ENCODE measurements around the gene CLIC4.

Gene CLIC4

GRCh38 chr1:24745711-24746413, 615 bp downstream of the CLIC4 start:
- POLR2A ChIA-PET, result interaction anchor here (0.5 to 1.4 kb wide), 3 partner anchors 8 to 80 kb away, joined by 3 read pairs; no protein-coding TSS in a partner anchor
- Histone ChIP-seq H3K9me3 (ENCODE audit: control extremely low read depth in 1 of 5, control insufficient read depth in 4 of 5, insufficient read depth in 2 of 5, low read depth in 1 of 5, low read length in 4 of 5) (no peaks in the 10 kb centered on the region), H3K4me1 (ENCODE audit: control extremely low read depth in 1 of 4, control insufficient read depth in 4 of 4, insufficient read depth in 4 of 4, low read length in 3 of 4) (peaks cover 10 to 50% (median 26%) of the 10 kb centered on the region in 4 experiments), H3K27ac (ENCODE audit: insufficient read depth in 1 of 2, low read depth in 1 of 2, low read length in 2 of 2, poor library complexity in 1 of 2, severe bottlenecking in 2 of 2) (peak overlapping the region; percentile 34 to 86), H3K36me3 (ENCODE audit: control insufficient read depth in 4 of 4, insufficient read depth in 4 of 4, low read length in 3 of 4) (no peaks in the 10 kb centered on the region), H3K27me3 (replicated peaks in 2 of 5; ENCODE audit: control insufficient read depth in 4 of 5, insufficient read depth in 5 of 5, low read length in 4 of 5) (no peaks in the 10 kb centered on the region), H3K4me3 (ENCODE audit: control insufficient read depth in 1 of 7, extremely low read depth in 1 of 7, insufficient read depth in 4 of 7, low read depth in 2 of 7, low read length in 6 of 7) (peak overlapping the region; percentile 77 to 96 (median 90))
- WGBS (ENCODE audit: insufficient coverage), result under 1% methylated on average over 46 of the region's 70 CpGs
- CTCF ChIA-PET, result interaction anchor here (0.6 to 1.7 kb wide), 9 partner anchors 15 to 85 kb away, joined by 3 to 10 read pairs (median 3); no protein-coding TSS in a partner anchor
- peak; percentile 31 to 61 (median 52) for DNase-seq

DNA sequence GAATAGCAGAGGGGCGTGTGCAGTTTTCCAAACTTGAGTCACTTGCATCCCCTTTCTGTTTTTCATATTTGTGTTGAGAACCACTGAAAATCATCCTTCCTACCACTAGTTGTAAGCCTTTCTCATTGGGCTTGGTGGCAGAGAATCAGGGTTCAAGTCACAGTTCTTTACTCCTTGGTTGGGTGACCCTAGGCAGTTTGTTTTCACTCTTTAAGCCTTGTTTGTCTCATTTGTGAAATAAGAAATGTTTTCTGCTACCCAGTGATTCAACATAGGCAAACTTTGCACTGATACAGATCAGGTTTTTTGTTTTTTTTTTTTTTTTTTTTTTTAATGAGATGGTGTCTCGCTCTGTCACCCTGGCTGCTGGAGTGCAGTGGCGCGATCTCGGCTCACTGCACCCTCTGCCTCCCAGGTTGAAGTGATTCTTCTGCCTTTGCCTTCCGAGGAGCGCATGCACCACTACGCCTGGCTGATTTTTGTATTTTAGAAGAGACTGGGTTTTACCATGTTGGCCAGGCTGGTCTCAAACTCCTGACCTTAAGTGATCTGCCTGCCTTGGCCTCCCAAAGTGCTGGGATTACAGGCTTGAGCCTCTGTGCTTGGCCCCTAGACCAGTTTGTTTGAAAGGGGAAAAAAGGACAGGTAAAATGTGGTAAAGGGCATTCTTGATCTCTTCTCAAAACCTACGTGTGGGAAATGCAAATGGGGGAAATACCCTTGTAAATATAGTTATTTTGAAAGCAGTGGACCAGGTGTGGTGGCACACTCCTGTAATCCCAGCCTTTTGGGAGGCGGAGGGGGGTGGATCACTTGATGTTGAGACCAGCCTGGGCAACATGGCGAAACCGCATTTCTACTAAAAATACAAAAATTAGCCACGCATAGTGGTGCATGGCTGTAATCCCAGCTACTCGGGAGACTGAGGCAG, 3.2 kb downstream of the CLIC4 start:
- H3K4me1 ChIP-seq (ENCODE audit: control extremely low read depth in 1 of 4, control insufficient read depth in 4 of 4, insufficient read depth in 4 of 4, low read length in 3 of 4), result peaks cover 10 to 32% (median 18%) of the 10 kb centered on the region in 4 experiments
- H3K27me3 ChIP-seq (replicated peaks in 2 of 5; ENCODE audit: control insufficient read depth in 4 of 5, insufficient read depth in 5 of 5, low read length in 4 of 5), result no peaks in the 10 kb centered on the region
- no peak overlapping the region for H3K4me3 ChIP-seq (ENCODE audit: control insufficient read depth in 1 of 7, extremely low read depth in 1 of 7, insufficient read depth in 4 of 7, low read depth in 2 of 7, low read length in 6 of 7)
- peak in 1 of 3 donors; percentile 36 for DNase-seq
- no peaks in the 10 kb centered on the region for H3K36me3 ChIP-seq (ENCODE audit: control insufficient read depth in 4 of 4, insufficient read depth in 4 of 4, low read length in 3 of 4)
- no peak overlapping the region for H3K27ac ChIP-seq (ENCODE audit: insufficient read depth in 1 of 2, low read depth in 1 of 2, low read length in 2 of 2, poor library complexity in 1 of 2, severe bottlenecking in 2 of 2)
- CTCF ChIA-PET, result interaction anchor here (0.7 to 1.2 kb wide), 4 partner anchors 33 to 95 kb away, joined by 3 to 5 read pairs (median 4); no protein-coding TSS in a partner anchor
- H3K9me3 ChIP-seq (ENCODE audit: control extremely low read depth in 1 of 5, control insufficient read depth in 4 of 5, insufficient read depth in 2 of 5, low read depth in 1 of 5, low read length in 4 of 5), result no peaks in the 10 kb centered on the region
- whole genome bisulfite sequencing (ENCODE audit: insufficient coverage), result 95% methylated on average over 8 of the region's 14 CpGs
- POLR2A ChIA-PET, result no interaction called here

- ChIA-PET CTCF (interaction anchor here (1.2 kb wide), 1 partner anchor 32 kb away, joined by 4 read pairs; no protein-coding TSS in a partner anchor), POLR2A (no interaction called here)
- Histone ChIP-seq H3K27ac (ENCODE audit: insufficient read depth in 1 of 2, low read depth in 1 of 2, low read length in 2 of 2, poor library complexity in 1 of 2, severe bottlenecking in 2 of 2) (no peak overlapping the region), H3K9me3 (ENCODE audit: control extremely low read depth in 1 of 5, control insufficient read depth in 4 of 5, insufficient read depth in 2 of 5, low read depth in 1 of 5, low read length in 4 of 5) (no peaks in the 10 kb centered on the region), H3K36me3 (ENCODE audit: control insufficient read depth in 4 of 4, insufficient read depth in 4 of 4, low read length in 3 of 4) (no peaks in the 10 kb centered on the region), H3K27me3 (replicated peaks in 2 of 5; ENCODE audit: control insufficient read depth in 4 of 5, insufficient read depth in 5 of 5, low read length in 4 of 5) (no peaks in the 10 kb centered on the region), H3K4me3 (ENCODE audit: control insufficient read depth in 1 of 7, extremely low read depth in 1 of 7, insufficient read depth in 4 of 7, low read depth in 2 of 7, low read length in 6 of 7) (no peak overlapping the region), H3K4me1 (ENCODE audit: control extremely low read depth in 1 of 4, control insufficient read depth in 4 of 4, insufficient read depth in 4 of 4, low read length in 3 of 4) (peaks cover 10 to 25% (median 18%) of the 10 kb centered on the region in 4 experiments)
- no peak for DNase-seq
- 100% methylated on average over 1 of the region's 1 CpG for WGBS (ENCODE audit: insufficient coverage)
Measured at GRCh38 chr1:24749252-24749651, 4.0 kb downstream of the CLIC4 start.

DNA sequence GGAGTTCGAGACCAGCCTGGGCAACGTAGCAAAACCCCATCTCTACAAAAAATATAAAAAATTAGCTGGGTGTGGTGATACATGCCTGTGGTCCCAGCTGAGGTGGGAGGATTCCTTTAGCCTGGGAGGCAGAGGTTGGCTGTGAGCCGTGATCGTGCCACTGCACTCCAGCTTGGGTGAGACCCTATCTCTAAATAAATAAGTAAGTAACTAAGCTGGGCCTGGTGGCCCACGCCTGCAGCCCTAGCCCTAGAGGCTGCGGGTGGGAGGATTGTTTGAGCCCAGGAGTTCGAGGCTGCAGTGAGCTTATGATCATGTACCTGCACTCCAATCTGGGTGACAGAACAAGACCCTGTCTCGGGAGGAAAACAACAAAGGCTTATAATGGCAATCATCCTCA, 4.6 kb downstream of the CLIC4 start:
- Histone ChIP-seq H3K9me3 (ENCODE audit: control extremely low read depth in 1 of 5, control insufficient read depth in 4 of 5, insufficient read depth in 2 of 5, low read depth in 1 of 5, low read length in 4 of 5) (no peaks in the 10 kb centered on the region), H3K27me3 (replicated peaks in 2 of 5; ENCODE audit: control insufficient read depth in 4 of 5, insufficient read depth in 5 of 5, low read length in 4 of 5) (no peaks in the 10 kb centered on the region), H3K4me1 (ENCODE audit: control extremely low read depth in 1 of 4, control insufficient read depth in 4 of 4, insufficient read depth in 4 of 4, low read length in 3 of 4) (peaks cover 10 to 25% (median 17%) of the 10 kb centered on the region in 4 experiments), H3K27ac (ENCODE audit: insufficient read depth in 1 of 2, low read depth in 1 of 2, low read length in 2 of 2, poor library complexity in 1 of 2, severe bottlenecking in 2 of 2) (no peak overlapping the region), H3K36me3 (ENCODE audit: control insufficient read depth in 4 of 4, insufficient read depth in 4 of 4, low read length in 3 of 4) (no peaks in the 10 kb centered on the region), H3K4me3 (ENCODE audit: control insufficient read depth in 1 of 7, extremely low read depth in 1 of 7, insufficient read depth in 4 of 7, low read depth in 2 of 7, low read length in 6 of 7) (no peak overlapping the region)
- DNase-seq, result no peak
- POLR2A ChIA-PET, result no interaction called here
- WGBS (ENCODE audit: insufficient coverage), result 93% methylated on average over 6 of the region's 8 CpGs
- CTCF ChIA-PET, result interaction anchor here (0.9 to 1.2 kb wide), 2 partner anchors 31 to 62 kb away, joined by 4 to 5 read pairs; no protein-coding TSS in a partner anchor

DNA sequence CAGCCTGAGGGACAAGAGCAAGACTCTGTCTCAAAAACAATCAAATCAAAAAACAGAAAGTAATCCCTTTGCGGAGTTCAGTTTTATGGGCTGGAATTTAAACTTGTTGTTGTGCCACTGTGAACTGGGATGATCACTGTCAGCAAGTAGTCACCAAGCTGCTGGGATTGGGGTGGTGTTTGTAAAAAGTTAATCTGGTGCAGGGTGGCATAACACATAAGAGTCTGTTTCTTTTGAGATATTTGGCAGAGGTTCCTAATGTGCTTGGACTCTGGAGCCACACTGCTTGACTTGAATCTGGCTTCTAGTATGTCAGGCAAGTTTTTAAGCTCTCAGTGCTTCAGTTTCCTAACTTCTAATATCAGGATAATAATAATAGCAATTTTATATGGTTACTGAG, 6.6 kb downstream of the CLIC4 start:
- ChIA-PET POLR2A (no interaction called here), CTCF (interaction anchor here (0.5 to 1.2 kb wide), 5 partner anchors 10 to 813 kb away, joined by 3 read pairs; no protein-coding TSS in a partner anchor)
- no peaks in the 10 kb centered on the region for H3K36me3 ChIP-seq (ENCODE audit: control insufficient read depth in 4 of 4, insufficient read depth in 4 of 4, low read length in 3 of 4)
- H3K4me1 ChIP-seq (ENCODE audit: control extremely low read depth in 1 of 4, control insufficient read depth in 4 of 4, insufficient read depth in 4 of 4, low read length in 3 of 4), result peaks cover 4 to 20% (median 12%) of the 10 kb centered on the region in 4 experiments
- no peaks in the 10 kb centered on the region for H3K27me3 ChIP-seq (replicated peaks in 2 of 5; ENCODE audit: control insufficient read depth in 4 of 5, insufficient read depth in 5 of 5, low read length in 4 of 5)
- H3K4me3 ChIP-seq (ENCODE audit: control insufficient read depth in 1 of 7, extremely low read depth in 1 of 7, insufficient read depth in 4 of 7, low read depth in 2 of 7, low read length in 6 of 7), result no peak overlapping the region
- H3K9me3 ChIP-seq (ENCODE audit: control extremely low read depth in 1 of 5, control insufficient read depth in 4 of 5, insufficient read depth in 2 of 5, low read depth in 1 of 5, low read length in 4 of 5), result no peaks in the 10 kb centered on the region
- no peak overlapping the region for H3K27ac ChIP-seq (ENCODE audit: insufficient read depth in 1 of 2, low read depth in 1 of 2, low read length in 2 of 2, poor library complexity in 1 of 2, severe bottlenecking in 2 of 2)
- WGBS (ENCODE audit: insufficient coverage), result 90% methylated on average over 1 of the region's 1 CpG
- DNase-seq, result no peak

GRCh38 chr1:24752305-24752704, 7.1 kb downstream of the CLIC4 start:
- Histone ChIP-seq H3K4me3 (ENCODE audit: control insufficient read depth in 1 of 7, extremely low read depth in 1 of 7, insufficient read depth in 4 of 7, low read depth in 2 of 7, low read length in 6 of 7) (no peak overlapping the region), H3K27ac (ENCODE audit: insufficient read depth in 1 of 2, low read depth in 1 of 2, low read length in 2 of 2, poor library complexity in 1 of 2, severe bottlenecking in 2 of 2) (no peak overlapping the region), H3K36me3 (ENCODE audit: control insufficient read depth in 4 of 4, insufficient read depth in 4 of 4, low read length in 3 of 4) (no peaks in the 10 kb centered on the region), H3K4me1 (ENCODE audit: control extremely low read depth in 1 of 4, control insufficient read depth in 4 of 4, insufficient read depth in 4 of 4, low read length in 3 of 4) (peaks cover 2 to 18% (median 10%) of the 10 kb centered on the region in 4 experiments), H3K27me3 (replicated peaks in 2 of 5; ENCODE audit: control insufficient read depth in 4 of 5, insufficient read depth in 5 of 5, low read length in 4 of 5) (no peaks in the 10 kb centered on the region), H3K9me3 (ENCODE audit: control extremely low read depth in 1 of 5, control insufficient read depth in 4 of 5, insufficient read depth in 2 of 5, low read depth in 1 of 5, low read length in 4 of 5) (no peaks in the 10 kb centered on the region)
- WGBS (ENCODE audit: insufficient coverage), result 100% methylated on average over 2 of the region's 3 CpGs
- DNase-seq, result no peak
- ChIA-PET CTCF (interaction anchor here (0.5 to 1.2 kb wide), 5 partner anchors 10 to 83 kb away, joined by 3 read pairs; no protein-coding TSS in a partner anchor), POLR2A (no interaction called here)
